Peyer's patch (tissue), 4 donors: ENCODE measurements around the gene PTGFRN. TPM values are rescaled to one million over a fixed set of nuclear protein-coding genes. Genes with fewer than 3 reads are reported as not detected.

Source experiments
- DNase-seq, 3 donors: peaks; one replicate each; pipeline ENCODE4 v3.0.0-alpha.2; 2017 to 2019
- H3K27ac ChIP-seq, 4 donors: fragments of 200-600 bp; sonication (generic); one replicate each; pipeline ENCODE4 v1.5.1; 2016 to 2019
- H3K27me3 ChIP-seq, 2 donors: fragments of 200-600 bp; sonication (generic); one replicate each; pipeline ENCODE4 v1.5.1; 2019
- H3K36me3 ChIP-seq, 3 donors: fragments of 200-600 bp; sonication (generic); one replicate each; pipeline ENCODE4 v1.5.1; 2016 to 2019
- H3K4me1 ChIP-seq, 4 donors: fragments of 200-600 bp; sonication (generic); one replicate each; pipeline ENCODE4 v1.5.1; 2016 to 2019
- H3K4me3 ChIP-seq, 4 donors: fragments of 200-600 bp; sonication (generic); 1 replicate in 3 of 4; 2 replicates in 1 of 4; pipeline ENCODE4 v1.5.1; 2016 to 2019; ENCODE audit warnings: mild to moderate bottlenecking in 1 of 4
- H3K9me3 ChIP-seq, 4 donors: fragments of 200-600 bp; sonication (generic); one replicate each; pipeline ENCODE4 v1.5.1; 2016 to 2019; ENCODE audit warnings: mild to moderate bottlenecking in 1 of 4
- CTCF ChIP-seq, 6 experiments: fragments of 450-650 bp in 4 of 6; fragments of 200-600 bp in 2 of 6; sonication (generic) in 1 of 6; IDR thresholded peaks; one replicate each; pipeline ENCODE4 v1.5.1; 2017 to 2019; ENCODE audit warnings: antibody characterized with exemption in 6 of 6, mild to moderate bottlenecking in 3 of 6, moderate library complexity in 1 of 6
- POLR2A ChIP-seq, 2 donors: fragments of 450-650 bp; IDR thresholded peaks; one replicate each; pipeline ENCODE4 v1.5.1; 2017; ENCODE audit warnings: antibody characterized with exemption in 2 of 2, mild to moderate bottlenecking in 2 of 2, moderate library complexity in 2 of 2
- total RNA-seq, 4 donors: library from RNA; depleted of rRNA; stranded (reverse); fragments of >200 nt; gene quantifications; one replicate each; pipeline ENCODE4 v1.1.0, GENCODE V29; 2016

The PTGFRN gene
- total RNA-seq, 4 donors from 2014 or later, result 20.6 to 66.6 (median 54.3) TPM

GRCh38 chr1:117001254-117001927 is 91.7 kb downstream of the PTGFRN start, which contains the start of gene CD101:
Gene CD101 (plus strand): TSS chr1:117001760. CDS start chr1:117001818, 58 bp downstream.
- Histone ChIP-seq H3K27me3 (no peaks in the 10 kb centered on the region), H3K4me1 (no peaks in the 10 kb centered on the region), H3K36me3 (no peaks in the 10 kb centered on the region), H3K4me3 (peak within 1 kb of the TSS in 1 of 4 donors; percentile 10), H3K27ac (peak within 1 kb of the TSS; percentile 35 to 65 (median 59)), H3K9me3 (no peaks in the 10 kb centered on the region)
- no peak for TF ChIP-seq CTCF (IDR thresholded peaks at IDR 0.05)
- no peak for TF ChIP-seq POLR2A (IDR thresholded peaks at IDR 0.05)
- no peak for DNase-seq

GRCh38 chr1:117003223-117003875 is 93.6 kb downstream of the PTGFRN start:
- DNase-seq, result no peak
- Histone ChIP-seq H3K9me3 (no peaks in the 10 kb centered on the region), H3K4me3 (no peak overlapping the region), H3K36me3 (no peaks in the 10 kb centered on the region), H3K27ac (peak overlapping the region; percentile 20 to 65 (median 42)), H3K4me1 (no peaks in the 10 kb centered on the region), H3K27me3 (no peaks in the 10 kb centered on the region)
- no peak for TF ChIP-seq POLR2A (IDR thresholded peaks at IDR 0.05)
- TF ChIP-seq CTCF (IDR thresholded peaks at IDR 0.05), result no peak

GRCh38 chr1:117007719-117008013 is 98.0 kb downstream of the PTGFRN start:
- H3K4me3 ChIP-seq, result no peak overlapping the region
- no peaks in the 10 kb centered on the region for H3K36me3 ChIP-seq
- no peaks in the 10 kb centered on the region for H3K27me3 ChIP-seq
- no peaks in the 10 kb centered on the region for H3K4me1 ChIP-seq
- no peak for DNase-seq
- TF ChIP-seq CTCF (IDR thresholded peaks at IDR 0.05) (no peak), POLR2A (IDR thresholded peaks at IDR 0.05) (no peak)
- no peaks in the 10 kb centered on the region for H3K9me3 ChIP-seq
- H3K27ac ChIP-seq, result no peak overlapping the region

- Histone ChIP-seq H3K36me3 (no peaks in the 10 kb centered on the region), H3K27me3 (no peaks in the 10 kb centered on the region), H3K4me1 (no peaks in the 10 kb centered on the region), H3K27ac (no peak overlapping the region), H3K4me3 (no peak overlapping the region), H3K9me3 (no peaks in the 10 kb centered on the region)
- TF ChIP-seq CTCF (IDR thresholded peaks at IDR 0.05), result no peak
- TF ChIP-seq POLR2A (IDR thresholded peaks at IDR 0.05), result no peak
- no peak for DNase-seq
These were observed 98.9 kb downstream of the PTGFRN start for GRCh38 chr1:117008656-117009055.

GRCh38 chr1:117009132-117009531 is 99.4 kb downstream of the PTGFRN start:
- TF ChIP-seq POLR2A (IDR thresholded peaks at IDR 0.05) (no peak), CTCF (IDR thresholded peaks at IDR 0.05) (no peak)
- H3K36me3 ChIP-seq, result no peaks in the 10 kb centered on the region

More at GRCh38 chr1:117009132-117009531, 99.4 kb downstream of the PTGFRN start:
- Histone ChIP-seq H3K4me3 (no peak overlapping the region), H3K9me3 (no peaks in the 10 kb centered on the region), H3K27ac (peak overlapping the region in 1 of 4 donors; percentile 12), H3K27me3 (no peaks in the 10 kb centered on the region), H3K4me1 (no peaks in the 10 kb centered on the region)
- no peak for DNase-seq
